CD4-positive, alpha-beta memory T cell (primary cell): ENCODE measurements around the gene ELFN1. TPM values are rescaled to one million over a fixed set of nuclear protein-coding genes. Genes with fewer than 3 reads are reported as not detected.

Experiments used
- CTCF ChIA-PET: fragments of 350-600 bp; sonication (Branson Sonifier 250); formaldehyde crosslinking; loops from one replicate; lab custom pipeline; 2021; ENCODE audit warnings: inconsistent platforms; ENCODE audit not compliant: partially characterized antibody; lab: Charles Lee
- POLR2A ChIA-PET: fragments of 350-600 bp; sonication (Branson Sonifier 250); formaldehyde crosslinking; loops from one replicate; lab custom pipeline; 2021; ENCODE audit not compliant: partially characterized antibody; lab: Charles Lee
- DNase-seq, 5 donors: peaks; one replicate each; pipeline versions ENCODE4 v3.0.0 to v3.0.0-alpha.2; 2020 to 2022; ENCODE audit warnings: mixed read lengths in 1 of 5
- H3K27ac ChIP-seq: one replicate; pipeline ENCODE4 v1.7.0; 2013; ENCODE audit warnings: low read depth, low read length
- H3K27me3 ChIP-seq: 2 replicates; pipeline ENCODE4 v1.7.0; 2013; ENCODE audit warnings: mild to moderate bottlenecking, low read length, moderate library complexity; ENCODE audit not compliant: insufficient read depth
- H3K36me3 ChIP-seq: 2 replicates; pipeline ENCODE4 v1.7.0; 2013; ENCODE audit warnings: mild to moderate bottlenecking, low read length, moderate library complexity; ENCODE audit not compliant: insufficient read depth
- H3K4me1 ChIP-seq: 2 replicates; pipeline ENCODE4 v1.7.0; 2013; ENCODE audit warnings: mild to moderate bottlenecking, low read length, moderate library complexity; ENCODE audit not compliant: insufficient read depth
- H3K4me3 ChIP-seq, 2 donors: one replicate each; pipeline ENCODE4 v1.7.0; 2013; ENCODE audit warnings: low read length in 2 of 2, mild to moderate bottlenecking in 1 of 2
- H3K9me3 ChIP-seq, 2 donors: one replicate each; pipeline ENCODE4 v1.7.0; 2013; ENCODE audit warnings: low read length in 2 of 2, control low read depth in 1 of 2; ENCODE audit not compliant: control insufficient read depth in 1 of 2
- H3K27ac Mint-ChIP-seq, 7 donors: one replicate each; pipeline ENCODE4 v1.8.0; 2020 to 2021; ENCODE audit warnings: mixed read lengths in 7 of 7, mild to moderate bottlenecking in 6 of 7, inconsistent platforms in 3 of 7, moderate library complexity in 3 of 7
- H3K27me3 Mint-ChIP-seq, 2 donors: one replicate each; pipeline ENCODE4 v1.8.0; 2020 to 2021; ENCODE audit warnings: mixed read lengths in 2 of 2
- H3K36me3 Mint-ChIP-seq, 2 donors: one replicate each; pipeline ENCODE4 v1.8.0; 2020 to 2021; ENCODE audit warnings: mixed read lengths in 2 of 2, inconsistent platforms in 1 of 2, mild to moderate bottlenecking in 1 of 2
- H3K4me1 Mint-ChIP-seq, 4 donors: one replicate each; pipeline ENCODE4 v1.8.0; 2020 to 2021; ENCODE audit warnings: mixed read lengths in 4 of 4, mild to moderate bottlenecking in 1 of 4
- H3K4me3 Mint-ChIP-seq, 8 donors: one replicate each; pipeline ENCODE4 v1.8.0; 2020 to 2021; ENCODE audit warnings: mixed read lengths in 8 of 8, mild to moderate bottlenecking in 7 of 8, moderate library complexity in 6 of 8, inconsistent platforms in 3 of 8
- H3K9me3 Mint-ChIP-seq, 8 donors: one replicate each; pipeline ENCODE4 v1.8.0; 2020 to 2021; ENCODE audit warnings: mixed read lengths in 8 of 8, mild to moderate bottlenecking in 5 of 8, inconsistent platforms in 3 of 8, moderate library complexity in 1 of 8
- intact Hi-C: fragments of 100-400 bp; cut with micrococcal nuclease; formaldehyde crosslinking; loops from one replicate; pipeline ENCODE4 v1.15.1; 2023
- polyA plus RNA-seq, 2 donors: library from polyadenylated mRNA; unstranded; fragments of 300-500 nt; fragmentation: Illumina TruSeq; gene quantifications; one replicate each; pipeline ENCODE4 v1.2.3, GENCODE V29; 2021
- total RNA-seq, 2 experiments: library from RNA; stranded (reverse); gene quantifications; one replicate each; pipeline ENCODE4 v1.2.3, GENCODE V29; 2021

Gene ELFN1
- total and polyA plus RNA-seq, 4 experiments from 2014 or later, result 0.12 TPM; not detected in 3

DNA sequence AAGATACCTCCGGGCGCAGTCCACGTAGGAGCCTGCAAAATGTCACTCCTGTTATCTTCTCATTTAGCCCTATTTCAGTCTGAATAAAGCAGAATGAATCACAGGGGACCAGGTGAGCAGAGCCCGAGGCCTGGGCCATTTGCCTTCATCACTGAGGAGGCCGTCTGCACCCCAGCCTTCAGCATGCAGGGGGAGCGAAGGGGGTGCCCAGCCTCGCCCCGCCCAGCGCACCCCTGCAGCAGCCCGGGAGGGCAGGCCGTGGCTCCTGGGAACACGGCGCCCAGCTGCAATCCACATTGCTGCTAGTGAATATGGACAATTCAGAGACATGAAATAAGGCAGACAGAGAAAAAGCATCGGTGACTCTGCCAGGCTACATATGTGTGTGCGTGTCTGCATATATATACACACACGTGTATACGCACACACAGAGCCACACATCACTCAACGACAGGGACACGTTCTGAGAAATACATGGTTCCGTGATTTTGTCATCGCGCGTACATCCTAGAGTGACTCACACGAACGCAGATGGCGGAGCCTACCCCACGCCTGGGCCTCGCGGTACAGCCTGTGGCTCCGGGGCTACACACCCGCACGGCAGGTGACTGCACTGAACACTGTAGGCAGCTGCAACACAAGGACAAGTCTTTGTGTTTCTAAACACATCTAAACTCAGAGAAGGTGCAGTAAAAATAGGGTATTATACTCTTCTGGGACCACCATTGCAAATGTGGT, 15.2 kb upstream of the ELFN1 start:
- Histone ChIP-seq H3K27ac (no peak overlapping the region), H3K9me3 (no peaks in the 10 kb centered on the region), H3K36me3 (no peaks in the 10 kb centered on the region), H3K27me3 (no peaks in the 10 kb centered on the region), H3K4me1 (no peaks in the 10 kb centered on the region), H3K4me3 (no peak overlapping the region)
- intact Hi-C loops, result no loop called here
- Mint-ChIP-seq H3K27ac (no peak overlapping the region), H3K4me3 (no peak overlapping the region), H3K27me3 (peaks cover 11 to 22% of the 10 kb centered on the region in 2 donors), H3K4me1 (no peaks in the 10 kb centered on the region), H3K9me3 (peaks cover 0 to 5% (median 0%) of the 10 kb centered on the region in 8 donors), H3K36me3 (no peaks in the 10 kb centered on the region)
- CTCF ChIA-PET, result no interaction called here
- DNase-seq, result no peak
- POLR2A ChIA-PET, result no interaction called here

DNA sequence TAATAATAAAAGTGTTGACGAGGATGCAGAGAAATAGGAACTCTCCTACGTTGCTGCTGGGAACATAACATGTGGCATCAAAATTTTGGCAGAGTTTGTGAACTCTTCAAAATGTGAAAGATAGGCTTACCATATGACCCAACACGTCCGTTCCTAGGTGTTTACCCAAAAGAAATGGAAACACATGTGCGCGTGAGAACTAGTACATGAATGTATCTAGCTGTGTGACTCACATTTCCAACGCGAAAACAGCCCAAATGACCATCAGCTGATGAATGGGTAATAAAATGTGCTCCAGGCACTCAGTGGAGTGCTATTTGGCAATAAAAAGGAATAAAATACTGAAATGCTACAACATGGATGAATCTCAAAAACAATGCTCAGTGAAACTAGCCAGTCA, 10.4 kb upstream of the ELFN1 start:
- Histone ChIP-seq H3K36me3 (no peaks in the 10 kb centered on the region), H3K4me3 (no peak overlapping the region), H3K9me3 (no peaks in the 10 kb centered on the region), H3K27me3 (peaks cover 4% of the 10 kb centered on the region), H3K4me1 (no peaks in the 10 kb centered on the region), H3K27ac (no peak overlapping the region)
- DNase-seq, result no peak
- ChIA-PET POLR2A (no interaction called here), CTCF (no interaction called here)
- H3K27me3 Mint-ChIP-seq, result peaks cover 32% of the 10 kb centered on the region in 2 donors
- no peak overlapping the region for H3K4me3 Mint-ChIP-seq
- no peaks in the 10 kb centered on the region for H3K36me3 Mint-ChIP-seq
- intact Hi-C loops, result no loop called here
- H3K9me3 Mint-ChIP-seq, result peaks cover 0 to 5% (median 0%) of the 10 kb centered on the region in 8 donors
- H3K27ac Mint-ChIP-seq, result no peak overlapping the region
- H3K4me1 Mint-ChIP-seq, result no peaks in the 10 kb centered on the region

DNA sequence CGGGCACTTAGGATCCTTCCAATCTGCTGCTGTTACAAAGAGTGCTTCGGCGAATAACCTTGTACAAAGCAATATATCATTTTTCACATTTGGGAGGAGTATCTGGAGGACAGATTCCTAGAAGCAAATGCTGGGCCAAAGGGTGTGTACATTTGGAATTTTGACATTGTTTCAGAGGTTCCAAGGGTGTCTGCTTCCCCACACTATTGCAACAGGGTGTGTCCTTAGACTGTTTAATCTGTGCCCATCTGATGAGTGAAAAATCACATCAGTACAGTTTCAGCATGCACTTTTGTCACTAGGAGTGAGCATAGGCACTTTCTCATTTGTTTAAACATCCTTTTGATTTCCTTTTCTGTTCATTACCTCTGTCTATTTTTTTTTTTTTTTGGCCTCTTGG, 8.6 kb upstream of the ELFN1 start:
- no peak overlapping the region for H3K27ac ChIP-seq
- H3K27ac Mint-ChIP-seq, result peak overlapping the region in 1 of 7 donors; percentile 2
- no peak for DNase-seq
- no peaks in the 10 kb centered on the region for H3K36me3 ChIP-seq
- H3K4me1 ChIP-seq, result peaks cover under 1% of the 10 kb centered on the region
- H3K9me3 Mint-ChIP-seq, result peaks cover 0 to 5% (median 0%) of the 10 kb centered on the region in 8 donors
- H3K4me3 Mint-ChIP-seq, result no peak overlapping the region
- CTCF ChIA-PET, result interaction anchor here (1.0 kb wide), 1 partner anchor 687 kb away, joined by 3 read pairs; no protein-coding TSS in a partner anchor
- no peaks in the 10 kb centered on the region for H3K36me3 Mint-ChIP-seq
- no peak overlapping the region for H3K4me3 ChIP-seq
- H3K9me3 ChIP-seq, result no peaks in the 10 kb centered on the region
- peaks cover 26 to 29% of the 10 kb centered on the region in 2 donors for H3K27me3 Mint-ChIP-seq
- POLR2A ChIA-PET, result no interaction called here
- H3K27me3 ChIP-seq, result peaks cover 4% of the 10 kb centered on the region
- H3K4me1 Mint-ChIP-seq, result no peaks in the 10 kb centered on the region
- intact Hi-C loops, result no loop called here

DNA sequence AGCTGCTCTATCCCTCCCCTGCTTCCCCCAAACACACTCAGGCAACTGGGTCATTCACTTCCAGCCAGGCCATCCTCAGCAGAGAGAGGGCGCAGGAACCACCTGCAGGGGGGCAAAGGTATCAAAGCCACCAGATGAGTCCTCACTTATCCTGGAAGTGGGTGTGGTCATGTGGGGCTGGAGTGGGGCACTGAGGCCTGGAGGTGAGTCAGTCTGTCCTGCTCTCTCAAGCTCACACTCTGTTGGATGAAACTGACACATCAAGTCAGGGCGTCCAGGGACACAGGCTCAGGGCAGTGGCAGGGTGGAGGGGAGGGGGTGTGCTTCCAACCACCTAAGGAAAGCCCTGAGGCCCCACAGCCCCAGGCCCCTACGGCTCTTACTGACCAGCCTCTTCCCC, 8.0 kb upstream of the ELFN1 start:
- intact Hi-C loops, result no loop called here
- peaks cover 0 to 5% (median 0%) of the 10 kb centered on the region in 8 donors for H3K9me3 Mint-ChIP-seq
- no peak for DNase-seq

DNA sequence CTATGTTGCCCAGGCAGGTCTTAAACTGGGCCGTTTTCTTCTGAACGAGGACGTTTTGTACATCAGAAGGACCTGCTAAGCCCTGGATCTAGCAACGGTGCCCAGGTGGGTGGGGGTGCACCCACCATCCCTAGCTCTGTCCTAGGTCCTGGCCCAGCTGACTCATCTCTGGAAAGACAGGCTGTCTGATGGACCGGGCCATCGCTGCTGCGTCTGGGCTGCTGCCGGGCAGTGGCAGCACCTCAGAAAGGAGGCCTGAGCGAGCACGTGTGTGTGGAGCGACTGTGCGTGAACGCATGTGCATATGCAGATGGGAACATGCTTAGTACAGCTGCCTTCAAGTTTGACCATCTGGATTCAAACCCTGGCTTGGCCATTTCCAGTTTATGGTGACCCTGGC, 7.3 kb upstream of the ELFN1 start:
- CTCF ChIA-PET, result interaction anchor here (0.7 to 1.0 kb wide), 2 partner anchors 685 to 686 kb away, joined by 3 read pairs; no protein-coding TSS in a partner anchor
- H3K36me3 ChIP-seq, result no peaks in the 10 kb centered on the region
- H3K4me3 ChIP-seq, result no peak overlapping the region
- Mint-ChIP-seq H3K36me3 (no peaks in the 10 kb centered on the region), H3K4me3 (peak overlapping the region in 1 of 8 donors; percentile 39), H3K27me3 (peaks cover 20 to 26% of the 10 kb centered on the region in 2 donors), H3K9me3 (peaks cover 0 to 5% (median 0%) of the 10 kb centered on the region in 8 donors), H3K4me1 (peaks cover 0 to 4% (median 3%) of the 10 kb centered on the region in 4 donors), H3K27ac (no peak overlapping the region)
- peaks cover 8% of the 10 kb centered on the region for H3K4me1 ChIP-seq
- H3K9me3 ChIP-seq, result no peaks in the 10 kb centered on the region
- POLR2A ChIA-PET, result no interaction called here
- H3K27ac ChIP-seq, result no peak overlapping the region
- peaks cover 4% of the 10 kb centered on the region for H3K27me3 ChIP-seq
- DNase-seq, result no peak
- intact Hi-C loops, result no loop called here

More for the DNA sequence above, 8.0 kb upstream of the ELFN1 start:
- Histone ChIP-seq H3K27me3 (peaks cover 4% of the 10 kb centered on the region), H3K4me1 (peaks cover 4% of the 10 kb centered on the region), H3K36me3 (no peaks in the 10 kb centered on the region), H3K4me3 (no peak overlapping the region), H3K27ac (no peak overlapping the region), H3K9me3 (no peaks in the 10 kb centered on the region)
- no peaks in the 10 kb centered on the region for H3K36me3 Mint-ChIP-seq
- CTCF ChIA-PET, result interaction anchor here (1.0 kb wide), 1 partner anchor 686 kb away, joined by 3 read pairs; no protein-coding TSS in a partner anchor
- H3K4me1 Mint-ChIP-seq, result peaks cover 0 to 3% (median 2%) of the 10 kb centered on the region in 4 donors
- H3K27me3 Mint-ChIP-seq, result peaks cover 23 to 26% of the 10 kb centered on the region in 2 donors
- no peak overlapping the region for H3K27ac Mint-ChIP-seq
- no peak overlapping the region for H3K4me3 Mint-ChIP-seq
- POLR2A ChIA-PET, result no interaction called here

DNA sequence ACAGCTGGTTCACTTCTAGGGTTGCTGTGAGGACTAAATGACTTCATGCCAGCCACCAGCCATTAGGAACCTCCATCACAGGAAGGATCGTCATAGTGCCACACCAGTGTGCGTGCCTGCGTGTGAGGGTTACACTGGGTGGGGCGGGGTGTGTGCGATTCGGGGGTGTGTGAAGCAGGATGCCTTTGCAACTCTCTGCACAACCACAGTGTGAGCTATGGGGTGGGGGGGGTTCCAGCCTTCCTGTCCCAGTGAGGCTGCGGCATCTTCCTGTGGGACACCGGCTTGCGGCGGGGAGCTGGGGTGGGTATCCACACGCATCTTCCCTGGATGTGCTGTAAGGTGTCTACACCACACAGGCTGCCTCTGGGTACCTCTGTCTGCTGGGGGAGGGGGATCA, 6.9 kb upstream of the ELFN1 start:
- peaks cover 7% of the 10 kb centered on the region for H3K27me3 ChIP-seq
- Mint-ChIP-seq H3K4me1 (peaks cover 0 to 7% (median 3%) of the 10 kb centered on the region in 4 donors), H3K4me3 (peak overlapping the region in 3 of 8 donors; percentile 29 to 59 (median 52)), H3K27ac (peak overlapping the region in 1 of 7 donors; percentile 69), H3K9me3 (peaks cover 0 to 4% (median 0%) of the 10 kb centered on the region in 8 donors), H3K27me3 (peaks cover 23 to 26% of the 10 kb centered on the region in 2 donors), H3K36me3 (no peaks in the 10 kb centered on the region)
- H3K4me1 ChIP-seq, result peaks cover 12% of the 10 kb centered on the region
- no peaks in the 10 kb centered on the region for H3K36me3 ChIP-seq
- no peaks in the 10 kb centered on the region for H3K9me3 ChIP-seq
- ChIA-PET POLR2A (no interaction called here), CTCF (interaction anchor here (0.7 to 0.8 kb wide), 2 partner anchors 685 to 686 kb away, joined by 3 read pairs; no protein-coding TSS in a partner anchor)
- no peak for DNase-seq
- intact Hi-C loops, result no loop called here
- H3K4me3 ChIP-seq, result no peak overlapping the region
- H3K27ac ChIP-seq, result no peak overlapping the region

DNA sequence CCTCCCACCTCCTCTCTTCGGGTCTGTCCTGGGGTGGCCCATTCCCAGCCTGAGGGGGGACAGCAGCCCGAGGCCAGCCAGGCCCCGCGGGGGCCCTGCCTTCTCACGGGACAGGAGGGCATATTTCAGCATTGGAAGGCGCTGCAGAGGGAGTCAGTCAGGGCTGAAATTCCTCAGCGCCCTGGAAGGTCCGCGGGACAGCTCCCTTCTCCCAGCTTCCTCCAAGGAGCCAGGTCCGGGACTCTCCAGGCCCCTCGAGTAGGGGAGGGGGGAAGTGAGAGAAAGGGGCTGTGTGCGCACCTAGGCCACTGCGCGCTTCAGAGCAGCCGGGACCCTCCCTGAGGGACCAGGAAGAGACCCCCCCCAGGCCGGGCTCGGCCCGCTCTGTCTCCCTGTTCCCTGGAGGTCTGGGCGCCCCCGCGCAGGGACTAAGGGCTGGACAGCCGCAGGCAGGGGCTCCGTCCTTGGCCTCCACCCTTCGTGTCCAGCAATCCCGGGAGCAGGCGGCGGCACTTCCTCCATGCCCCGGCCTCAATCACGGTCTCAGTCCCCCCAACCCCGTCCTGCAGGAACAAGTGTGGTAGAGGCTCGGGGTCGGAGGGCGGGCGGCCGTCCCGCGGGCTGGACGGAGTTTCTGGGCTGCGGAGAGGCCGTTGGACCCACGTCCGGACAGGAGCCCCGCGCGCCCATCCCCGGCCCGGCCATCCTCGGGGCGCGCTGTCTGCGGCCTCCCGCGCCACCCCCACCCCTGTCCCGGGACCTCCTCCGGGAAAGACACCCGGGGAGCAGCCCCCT, 6.0 kb upstream of the ELFN1 start:
- intact Hi-C loops, result no loop called here
- ChIA-PET POLR2A (no interaction called here), CTCF (interaction anchor here (0.8 kb wide), 1 partner anchor 684 kb away, joined by 3 read pairs; no protein-coding TSS in a partner anchor)
- no peak overlapping the region for H3K4me3 Mint-ChIP-seq
- Histone ChIP-seq H3K27ac (no peak overlapping the region), H3K9me3 (no peaks in the 10 kb centered on the region), H3K27me3 (peaks cover 13% of the 10 kb centered on the region), H3K36me3 (no peaks in the 10 kb centered on the region), H3K4me3 (no peak overlapping the region), H3K4me1 (peaks cover 13% of the 10 kb centered on the region)
- no peaks in the 10 kb centered on the region for H3K36me3 Mint-ChIP-seq
- H3K27me3 Mint-ChIP-seq, result peaks cover 26 to 30% of the 10 kb centered on the region in 2 donors
- peaks cover 2 to 16% (median 4%) of the 10 kb centered on the region in 4 donors for H3K4me1 Mint-ChIP-seq
- H3K27ac Mint-ChIP-seq, result no peak overlapping the region
- no peak for DNase-seq
- H3K9me3 Mint-ChIP-seq, result peaks cover 0 to 4% (median 0%) of the 10 kb centered on the region in 8 donors
